GM23338 (cell line): Measurements from ENCODE around the gene DMRT1.
"Not testable (repeated sequence)": the region's sequence is repeated elsewhere in the genome, so short reads cannot be mapped to it uniquely, and the experiment has no call there.

Experiments used
- CREB1 ChIP-seq: fragments of 250-450 bp; sonication (Bioruptor Pico); IDR thresholded peaks from 2 replicates; pipeline ENCODE4 v1.5.0; 2020; ENCODE audit warnings: low read depth, mild to moderate bottlenecking, moderate library complexity
- EZH2 ChIP-seq: fragments of 200-600 bp; sonication (generic); IDR thresholded peaks from one replicate; pipeline ENCODE4 v1.8.0; 2017; ENCODE audit warnings: antibody characterized with exemption, mild to moderate bottlenecking, low read depth; ENCODE audit not compliant: unreplicated experiment
- EZH2phosphoT487 ChIP-seq: fragments of 200-600 bp; sonication (generic); IDR thresholded peaks from one replicate; pipeline ENCODE4 v1.8.1; 2018; ENCODE audit warnings: antibody characterized with exemption; ENCODE audit not compliant: unreplicated experiment
- NANOG ChIP-seq: IDR thresholded peaks from 2 replicates; pipeline ENCODE4 v1.6.1; 2016; ENCODE audit warnings: antibody characterized with exemption, borderline replicate concordance
- POLR2AphosphoS5 ChIP-seq: IDR thresholded peaks from 2 replicates; pipeline ENCODE4 v1.6.1; 2016; ENCODE audit warnings: antibody characterized with exemption, low read depth
- STAT1 ChIP-seq: IDR thresholded peaks from one replicate; pipeline ENCODE4 v1.6.1; 2016; ENCODE audit warnings: antibody characterized with exemption; ENCODE audit not compliant: unreplicated experiment
- TF ChIP-seq, protein P1 (sequence below), 2 experiments: fragments of 200-600 bp in 1 of 2; sonication (generic) in 1 of 2; conservative IDR thresholded peaks; 2 replicates each; pipeline versions ENCODE4 v1.5.1 to v1.6.1; 2016 to 2017; ENCODE audit warnings: antibody characterized with exemption in 2 of 2, low read depth in 2 of 2, mild to moderate bottlenecking in 2 of 2, moderate library complexity in 1 of 2
- TF ChIP-seq, protein P2 (sequence below): IDR thresholded peaks from one replicate; pipeline ENCODE4 v1.6.1; 2018; ENCODE audit warnings: antibody characterized with exemption; ENCODE audit not compliant: unreplicated experiment
- TF ChIP-seq, protein P3 (sequence below): IDR thresholded peaks from 2 replicates; pipeline ENCODE4 v1.6.1; 2016; ENCODE audit warnings: antibody characterized with exemption
- TF ChIP-seq, protein P4 (sequence below): fragments of 250-450 bp; sonication (Bioruptor Pico); IDR thresholded peaks from 2 replicates; pipeline ENCODE4 v1.5.0; 2020; ENCODE audit warnings: mild to moderate bottlenecking, moderate library complexity

DNA sequence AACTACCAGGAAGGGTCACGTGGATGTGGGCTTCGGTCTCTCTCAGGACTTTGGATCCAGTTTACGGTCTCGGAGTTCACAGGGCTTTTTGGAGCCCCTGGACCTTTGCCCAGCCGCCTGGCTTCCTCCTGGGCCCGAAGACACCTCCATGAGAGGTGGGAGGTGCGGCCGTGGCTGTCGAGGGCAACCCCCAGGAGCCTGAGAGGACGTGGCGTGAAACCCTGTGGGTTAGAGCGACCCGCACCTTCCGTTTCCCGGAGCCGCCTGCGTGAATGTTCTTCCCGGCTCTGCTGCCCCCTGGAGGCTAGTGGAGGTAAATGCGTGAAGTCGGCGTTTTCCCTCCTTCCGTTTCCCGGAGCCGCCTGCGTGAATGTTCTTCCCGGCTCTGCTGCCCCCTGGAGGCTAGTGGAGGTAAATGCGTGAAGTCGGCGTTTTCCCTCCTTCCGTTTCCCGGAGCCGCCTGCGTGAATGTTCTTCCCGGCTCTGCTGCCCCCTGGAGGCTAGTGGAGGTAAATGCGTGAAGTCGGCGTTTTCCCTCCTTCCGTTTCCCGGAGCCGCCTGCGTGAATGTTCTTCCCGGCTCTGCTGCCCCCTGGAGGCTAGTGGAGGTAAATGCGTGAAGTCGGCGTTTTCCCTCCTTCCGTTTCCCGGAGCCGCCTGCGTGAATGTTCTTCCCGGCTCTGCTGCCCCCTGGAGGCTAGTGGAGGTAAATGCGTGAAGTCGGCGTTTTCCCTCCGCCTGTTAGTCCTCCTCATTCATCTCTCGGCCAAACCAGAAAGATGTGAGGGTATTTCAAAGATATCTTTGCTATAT, 157.0 kb downstream of the DMRT1 start:
- TF ChIP-seq, protein P1, sequence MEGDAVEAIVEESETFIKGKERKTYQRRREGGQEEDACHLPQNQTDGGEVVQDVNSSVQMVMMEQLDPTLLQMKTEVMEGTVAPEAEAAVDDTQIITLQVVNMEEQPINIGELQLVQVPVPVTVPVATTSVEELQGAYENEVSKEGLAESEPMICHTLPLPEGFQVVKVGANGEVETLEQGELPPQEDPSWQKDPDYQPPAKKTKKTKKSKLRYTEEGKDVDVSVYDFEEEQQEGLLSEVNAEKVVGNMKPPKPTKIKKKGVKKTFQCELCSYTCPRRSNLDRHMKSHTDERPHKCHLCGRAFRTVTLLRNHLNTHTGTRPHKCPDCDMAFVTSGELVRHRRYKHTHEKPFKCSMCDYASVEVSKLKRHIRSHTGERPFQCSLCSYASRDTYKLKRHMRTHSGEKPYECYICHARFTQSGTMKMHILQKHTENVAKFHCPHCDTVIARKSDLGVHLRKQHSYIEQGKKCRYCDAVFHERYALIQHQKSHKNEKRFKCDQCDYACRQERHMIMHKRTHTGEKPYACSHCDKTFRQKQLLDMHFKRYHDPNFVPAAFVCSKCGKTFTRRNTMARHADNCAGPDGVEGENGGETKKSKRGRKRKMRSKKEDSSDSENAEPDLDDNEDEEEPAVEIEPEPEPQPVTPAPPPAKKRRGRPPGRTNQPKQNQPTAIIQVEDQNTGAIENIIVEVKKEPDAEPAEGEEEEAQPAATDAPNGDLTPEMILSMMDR (conservative IDR thresholded peaks at IDR 0.05; ENCODE audit: low read depth in 2 of 2): peak in 1 of 2 experiments; percentile 17; a peak in 3 of 4 replicates
- TF ChIP-seq EZH2; POLR2AphosphoS5; NANOG; EZH2phosphoT487; CREB1 (CRISPR knock-in tag); STAT1: not testable (repeated sequence)
- TF ChIP-seq, protein P2, sequence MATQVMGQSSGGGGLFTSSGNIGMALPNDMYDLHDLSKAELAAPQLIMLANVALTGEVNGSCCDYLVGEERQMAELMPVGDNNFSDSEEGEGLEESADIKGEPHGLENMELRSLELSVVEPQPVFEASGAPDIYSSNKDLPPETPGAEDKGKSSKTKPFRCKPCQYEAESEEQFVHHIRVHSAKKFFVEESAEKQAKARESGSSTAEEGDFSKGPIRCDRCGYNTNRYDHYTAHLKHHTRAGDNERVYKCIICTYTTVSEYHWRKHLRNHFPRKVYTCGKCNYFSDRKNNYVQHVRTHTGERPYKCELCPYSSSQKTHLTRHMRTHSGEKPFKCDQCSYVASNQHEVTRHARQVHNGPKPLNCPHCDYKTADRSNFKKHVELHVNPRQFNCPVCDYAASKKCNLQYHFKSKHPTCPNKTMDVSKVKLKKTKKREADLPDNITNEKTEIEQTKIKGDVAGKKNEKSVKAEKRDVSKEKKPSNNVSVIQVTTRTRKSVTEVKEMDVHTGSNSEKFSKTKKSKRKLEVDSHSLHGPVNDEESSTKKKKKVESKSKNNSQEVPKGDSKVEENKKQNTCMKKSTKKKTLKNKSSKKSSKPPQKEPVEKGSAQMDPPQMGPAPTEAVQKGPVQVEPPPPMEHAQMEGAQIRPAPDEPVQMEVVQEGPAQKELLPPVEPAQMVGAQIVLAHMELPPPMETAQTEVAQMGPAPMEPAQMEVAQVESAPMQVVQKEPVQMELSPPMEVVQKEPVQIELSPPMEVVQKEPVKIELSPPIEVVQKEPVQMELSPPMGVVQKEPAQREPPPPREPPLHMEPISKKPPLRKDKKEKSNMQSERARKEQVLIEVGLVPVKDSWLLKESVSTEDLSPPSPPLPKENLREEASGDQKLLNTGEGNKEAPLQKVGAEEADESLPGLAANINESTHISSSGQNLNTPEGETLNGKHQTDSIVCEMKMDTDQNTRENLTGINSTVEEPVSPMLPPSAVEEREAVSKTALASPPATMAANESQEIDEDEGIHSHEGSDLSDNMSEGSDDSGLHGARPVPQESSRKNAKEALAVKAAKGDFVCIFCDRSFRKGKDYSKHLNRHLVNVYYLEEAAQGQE: not testable (repeated sequence)
- TF ChIP-seq, protein P3, sequence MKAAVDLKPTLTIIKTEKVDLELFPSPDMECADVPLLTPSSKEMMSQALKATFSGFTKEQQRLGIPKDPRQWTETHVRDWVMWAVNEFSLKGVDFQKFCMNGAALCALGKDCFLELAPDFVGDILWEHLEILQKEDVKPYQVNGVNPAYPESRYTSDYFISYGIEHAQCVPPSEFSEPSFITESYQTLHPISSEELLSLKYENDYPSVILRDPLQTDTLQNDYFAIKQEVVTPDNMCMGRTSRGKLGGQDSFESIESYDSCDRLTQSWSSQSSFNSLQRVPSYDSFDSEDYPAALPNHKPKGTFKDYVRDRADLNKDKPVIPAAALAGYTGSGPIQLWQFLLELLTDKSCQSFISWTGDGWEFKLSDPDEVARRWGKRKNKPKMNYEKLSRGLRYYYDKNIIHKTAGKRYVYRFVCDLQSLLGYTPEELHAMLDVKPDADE: not testable (repeated sequence)
- TF ChIP-seq, protein P4, sequence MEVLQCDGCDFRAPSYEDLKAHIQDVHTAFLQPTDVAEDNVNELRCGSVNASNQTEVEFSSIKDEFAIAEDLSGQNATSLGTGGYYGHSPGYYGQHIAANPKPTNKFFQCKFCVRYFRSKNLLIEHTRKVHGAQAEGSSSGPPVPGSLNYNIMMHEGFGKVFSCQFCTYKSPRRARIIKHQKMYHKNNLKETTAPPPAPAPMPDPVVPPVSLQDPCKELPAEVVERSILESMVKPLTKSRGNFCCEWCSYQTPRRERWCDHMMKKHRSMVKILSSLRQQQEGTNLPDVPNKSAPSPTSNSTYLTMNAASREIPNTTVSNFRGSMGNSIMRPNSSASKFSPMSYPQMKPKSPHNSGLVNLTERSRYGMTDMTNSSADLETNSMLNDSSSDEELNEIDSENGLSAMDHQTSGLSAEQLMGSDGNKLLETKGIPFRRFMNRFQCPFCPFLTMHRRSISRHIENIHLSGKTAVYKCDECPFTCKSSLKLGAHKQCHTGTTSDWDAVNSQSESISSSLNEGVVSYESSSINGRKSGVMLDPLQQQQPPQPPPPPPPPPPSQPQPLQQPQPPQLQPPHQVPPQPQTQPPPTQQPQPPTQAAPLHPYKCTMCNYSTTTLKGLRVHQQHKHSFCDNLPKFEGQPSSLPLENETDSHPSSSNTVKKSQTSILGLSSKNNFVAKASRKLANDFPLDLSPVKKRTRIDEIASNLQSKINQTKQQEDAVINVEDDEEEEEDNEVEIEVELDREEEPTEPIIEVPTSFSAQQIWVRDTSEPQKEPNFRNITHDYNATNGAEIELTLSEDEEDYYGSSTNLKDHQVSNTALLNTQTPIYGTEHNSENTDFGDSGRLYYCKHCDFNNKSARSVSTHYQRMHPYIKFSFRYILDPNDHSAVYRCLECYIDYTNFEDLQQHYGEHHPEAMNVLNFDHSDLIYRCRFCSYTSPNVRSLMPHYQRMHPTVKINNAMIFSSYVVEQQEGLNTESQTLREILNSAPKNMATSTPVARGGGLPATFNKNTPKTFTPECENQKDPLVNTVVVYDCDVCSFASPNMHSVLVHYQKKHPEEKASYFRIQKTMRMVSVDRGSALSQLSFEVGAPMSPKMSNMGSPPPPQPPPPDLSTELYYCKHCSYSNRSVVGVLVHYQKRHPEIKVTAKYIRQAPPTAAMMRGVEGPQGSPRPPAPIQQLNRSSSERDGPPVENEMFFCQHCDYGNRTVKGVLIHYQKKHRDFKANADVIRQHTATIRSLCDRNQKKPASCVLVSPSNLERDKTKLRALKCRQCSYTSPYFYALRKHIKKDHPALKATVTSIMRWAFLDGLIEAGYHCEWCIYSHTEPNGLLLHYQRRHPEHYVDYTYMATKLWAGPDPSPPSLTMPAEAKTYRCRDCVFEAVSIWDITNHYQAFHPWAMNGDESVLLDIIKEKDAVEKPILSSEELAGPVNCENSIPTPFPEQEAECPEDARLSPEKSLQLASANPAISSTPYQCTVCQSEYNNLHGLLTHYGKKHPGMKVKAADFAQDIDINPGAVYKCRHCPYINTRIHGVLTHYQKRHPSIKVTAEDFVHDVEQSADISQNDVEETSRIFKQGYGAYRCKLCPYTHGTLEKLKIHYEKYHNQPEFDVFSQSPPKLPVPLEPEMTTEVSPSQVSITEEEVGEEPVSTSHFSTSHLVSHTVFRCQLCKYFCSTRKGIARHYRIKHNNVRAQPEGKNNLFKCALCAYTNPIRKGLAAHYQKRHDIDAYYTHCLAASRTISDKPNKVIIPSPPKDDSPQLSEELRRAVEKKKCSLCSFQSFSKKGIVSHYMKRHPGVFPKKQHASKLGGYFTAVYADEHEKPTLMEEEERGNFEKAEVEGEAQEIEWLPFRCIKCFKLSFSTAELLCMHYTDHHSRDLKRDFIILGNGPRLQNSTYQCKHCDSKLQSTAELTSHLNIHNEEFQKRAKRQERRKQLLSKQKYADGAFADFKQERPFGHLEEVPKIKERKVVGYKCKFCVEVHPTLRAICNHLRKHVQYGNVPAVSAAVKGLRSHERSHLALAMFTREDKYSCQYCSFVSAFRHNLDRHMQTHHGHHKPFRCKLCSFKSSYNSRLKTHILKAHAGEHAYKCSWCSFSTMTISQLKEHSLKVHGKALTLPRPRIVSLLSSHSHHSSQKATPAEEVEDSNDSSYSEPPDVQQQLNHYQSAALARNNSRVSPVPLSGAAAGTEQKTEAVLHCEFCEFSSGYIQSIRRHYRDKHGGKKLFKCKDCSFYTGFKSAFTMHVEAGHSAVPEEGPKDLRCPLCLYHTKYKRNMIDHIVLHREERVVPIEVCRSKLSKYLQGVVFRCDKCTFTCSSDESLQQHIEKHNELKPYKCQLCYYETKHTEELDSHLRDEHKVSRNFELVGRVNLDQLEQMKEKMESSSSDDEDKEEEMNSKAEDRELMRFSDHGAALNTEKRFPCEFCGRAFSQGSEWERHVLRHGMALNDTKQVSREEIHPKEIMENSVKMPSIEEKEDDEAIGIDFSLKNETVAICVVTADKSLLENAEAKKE (CRISPR knock-in tag): not testable (repeated sequence)
